HG02884 (cell line): ENCODE measurements around the gene SACM1L.
"Not testable (repeated sequence)": the region's sequence is repeated elsewhere in the genome, so short reads cannot be mapped to it uniquely, and the experiment has no call there.

Experiments
- ATAC-seq: cut with Tn5 transposase; IDR thresholded peaks from one replicate; pipeline ENCODE4 v1.9.1; 2021; ENCODE audit warnings: mild to moderate bottlenecking, moderate library complexity; ENCODE audit not compliant: unreplicated experiment

The SACM1L gene

DNA sequence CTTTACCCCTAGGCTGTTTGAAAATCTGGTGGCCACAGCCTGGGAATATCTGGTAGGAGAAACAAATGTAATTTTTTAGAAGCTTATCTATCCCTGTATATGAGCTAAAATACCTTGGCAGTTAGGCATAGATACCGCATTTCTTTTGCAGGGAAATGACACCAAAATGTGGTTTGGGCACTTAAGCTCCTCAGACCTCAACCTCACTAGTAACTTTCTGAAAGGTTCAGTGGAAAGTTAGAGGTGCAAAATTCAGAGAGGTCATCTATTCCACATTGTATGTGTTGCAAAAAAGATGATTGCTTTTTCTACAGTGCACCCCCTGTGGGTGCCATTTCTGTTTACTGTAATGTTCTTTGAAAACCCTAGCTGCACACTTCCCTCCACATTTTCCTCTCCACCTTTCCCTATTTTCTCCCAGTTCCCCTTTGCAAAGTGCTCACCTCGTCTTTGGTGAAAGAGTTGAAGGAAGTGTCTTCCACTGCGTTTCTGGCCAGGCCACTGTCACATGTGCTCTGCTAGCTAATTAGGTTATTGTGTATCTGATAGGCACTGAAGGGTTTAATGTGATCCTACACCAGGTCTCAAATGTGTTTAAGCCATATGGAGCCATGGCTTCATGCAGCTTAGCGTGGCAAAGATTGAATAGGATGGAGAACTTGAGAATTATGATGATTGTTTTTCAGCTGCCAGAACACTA is 1.3 kb downstream of the SACM1L start:
- ATAC-seq: no peak

DNA sequence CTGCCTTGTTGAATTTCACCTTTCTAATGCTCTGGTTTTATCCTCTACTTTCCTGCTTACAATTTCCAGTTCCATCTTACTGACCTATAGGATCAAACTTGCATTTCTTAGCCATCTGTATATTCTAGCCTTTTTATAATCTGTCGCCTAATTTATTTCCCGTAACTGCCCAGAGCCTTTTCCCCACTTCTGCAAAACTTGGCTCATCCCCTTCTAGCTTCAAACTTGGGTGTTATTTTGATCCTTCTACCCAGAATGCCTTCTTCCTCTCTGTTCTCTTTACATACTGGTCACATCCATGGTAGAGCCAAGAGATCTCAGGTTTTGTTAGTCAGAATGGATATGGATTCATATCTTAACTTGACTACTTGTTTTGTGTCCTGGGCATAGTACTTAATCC is 2.6 kb downstream of the SACM1L start:
- no peak for ATAC-seq

DNA sequence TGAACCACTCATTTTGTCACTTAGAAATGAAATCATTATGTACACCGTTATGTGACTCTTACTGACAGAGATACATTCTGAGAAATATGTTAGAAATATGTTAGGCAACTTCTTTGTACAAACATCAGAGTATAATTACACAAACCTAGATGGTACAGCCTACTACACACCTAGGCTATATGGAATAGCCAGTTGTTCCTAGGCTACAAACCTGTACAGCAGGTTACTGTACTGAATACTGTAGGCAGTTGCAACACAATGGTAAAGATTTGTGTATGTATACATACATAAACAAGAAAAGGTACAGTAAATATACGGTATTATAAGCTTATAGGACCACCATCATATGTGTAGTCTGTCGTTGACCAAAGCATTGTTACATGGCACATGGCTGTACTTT is 3.7 kb downstream of the SACM1L start:
- ATAC-seq: no peak

DNA sequence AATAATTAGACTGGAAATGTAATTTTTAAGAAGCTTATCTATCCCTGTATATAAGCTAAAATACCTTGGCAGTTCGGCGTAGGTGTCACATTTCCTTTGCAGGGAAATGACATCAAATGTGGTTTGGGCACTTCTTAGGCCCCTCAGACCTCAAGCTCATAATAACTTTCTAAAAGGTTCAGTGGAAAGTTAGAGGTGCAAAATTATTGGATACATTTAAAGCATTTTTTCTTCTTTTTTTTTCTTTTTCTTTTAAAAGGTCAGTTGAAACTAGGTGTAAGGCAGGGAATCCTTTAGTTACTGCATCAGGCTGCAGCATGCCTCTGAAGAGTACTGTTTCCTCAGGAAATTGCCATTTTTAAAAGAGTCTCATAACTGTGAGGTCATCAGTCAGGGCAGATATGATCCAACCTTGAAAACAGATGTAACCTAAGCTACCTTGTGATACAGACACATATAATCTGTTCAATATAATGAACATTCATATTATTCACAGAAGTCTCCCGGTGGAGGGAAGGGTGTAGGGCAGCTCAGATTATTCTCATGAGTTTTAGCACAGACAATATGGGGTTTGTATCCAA is 4.8 kb downstream of the SACM1L start:
- no peak for ATAC-seq

DNA sequence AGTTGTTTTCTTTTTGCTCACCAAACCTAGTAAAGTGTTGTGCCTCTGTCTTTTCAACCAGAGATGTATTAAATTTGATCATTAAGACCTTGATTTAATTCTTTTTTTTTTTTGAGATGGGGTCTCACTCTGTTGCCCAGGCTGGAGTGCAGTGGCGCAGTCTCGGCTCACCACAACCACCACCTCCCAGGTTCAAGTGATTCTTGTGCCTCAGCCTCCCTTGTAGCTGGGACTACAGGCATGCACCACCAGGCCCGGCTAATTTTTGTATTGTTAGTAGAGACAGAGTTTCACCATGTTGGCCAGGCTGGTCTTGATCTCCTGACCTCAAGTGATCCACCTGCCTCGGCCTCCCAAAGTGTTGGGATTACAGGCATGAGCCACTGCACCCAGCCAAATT is 6.0 kb downstream of the SACM1L start:
- ATAC-seq: not testable (repeated sequence)

DNA sequence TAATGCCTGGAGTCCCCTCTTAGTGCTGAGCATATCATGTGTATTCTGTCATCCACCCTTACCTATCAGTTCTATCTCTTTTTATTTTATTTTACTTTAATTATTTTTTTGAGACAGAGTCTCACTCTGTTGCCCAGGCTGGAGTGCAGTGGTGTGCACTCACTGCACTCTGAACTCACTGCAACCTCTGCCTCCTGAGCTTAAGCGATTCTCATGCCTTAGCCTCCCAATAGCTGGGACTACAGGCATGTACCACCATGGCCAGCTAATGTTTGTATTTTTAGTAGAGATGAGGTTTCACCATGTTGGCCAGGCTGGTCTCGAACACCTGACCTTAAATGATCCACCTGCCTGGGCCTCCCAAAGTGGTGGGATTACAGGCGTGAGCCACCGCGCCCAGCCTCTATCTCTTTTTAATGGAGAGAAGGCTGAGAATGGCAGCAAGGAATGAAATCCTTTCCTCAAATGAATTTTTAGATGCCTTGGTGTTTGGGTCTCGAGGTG is 11.4 kb downstream of the SACM1L start:
- no peak for ATAC-seq

DNA sequence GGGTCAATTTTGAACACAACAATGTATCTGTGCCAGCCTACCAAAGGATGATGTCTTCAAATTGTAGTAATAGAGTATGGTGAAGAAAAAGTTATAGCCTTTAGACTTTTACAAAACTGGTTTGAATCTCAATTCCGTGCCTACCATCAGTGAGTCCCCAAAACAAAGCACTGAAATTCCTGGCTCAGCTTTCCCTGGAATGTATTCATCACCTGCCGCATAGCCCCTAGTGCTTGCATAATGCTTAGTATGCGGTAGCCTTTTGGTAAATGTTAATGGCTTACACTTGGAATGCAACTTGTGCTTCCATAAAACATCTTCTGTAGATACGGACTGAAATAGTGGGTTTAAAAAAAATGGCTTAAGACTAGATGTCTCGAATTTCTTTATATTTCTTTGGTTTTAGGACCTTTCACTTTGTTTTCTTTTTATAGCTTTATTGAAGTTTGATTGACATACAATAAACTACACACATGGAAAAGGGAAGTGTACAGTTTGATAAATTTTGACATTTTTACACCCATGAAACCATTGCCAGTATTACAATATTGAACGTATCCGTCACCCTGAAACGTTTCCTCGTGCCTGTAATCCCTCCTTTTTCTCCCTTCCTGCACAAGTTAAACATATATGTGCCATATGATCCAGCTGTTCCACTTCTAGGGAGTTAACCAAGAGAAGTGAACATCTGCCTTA is 12.1 kb downstream of the SACM1L start:
- no peak for ATAC-seq

DNA sequence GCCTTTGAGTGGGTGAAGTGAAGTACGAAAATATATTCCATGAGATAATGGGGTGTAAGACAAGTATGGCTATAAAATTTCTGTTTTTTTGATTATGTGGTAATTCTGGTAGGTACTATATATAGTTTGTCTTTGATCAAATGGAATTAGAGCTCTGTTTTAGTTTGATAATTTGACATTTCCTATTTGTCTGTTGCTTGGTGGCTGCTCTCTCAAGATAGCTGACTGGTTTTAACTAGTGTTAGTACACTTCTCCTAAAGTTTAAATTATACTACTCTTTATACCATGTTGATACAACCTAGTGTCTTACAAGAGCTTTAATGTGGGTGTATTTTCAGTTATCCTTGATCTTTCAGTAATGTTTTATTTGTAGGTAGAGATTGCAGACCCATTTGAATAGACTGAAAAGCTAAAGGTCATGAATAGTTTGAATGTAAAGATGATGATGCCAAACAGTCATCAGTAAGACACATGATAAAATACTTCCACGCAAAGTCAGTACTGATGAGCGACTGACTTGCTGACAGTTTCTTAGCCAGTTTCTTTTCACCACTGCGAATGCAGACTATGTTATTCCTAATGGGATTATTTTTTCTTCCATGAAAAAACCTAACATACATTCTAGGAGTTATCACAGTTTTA is 15.2 kb downstream of the SACM1L start:
- ATAC-seq: no peak

DNA sequence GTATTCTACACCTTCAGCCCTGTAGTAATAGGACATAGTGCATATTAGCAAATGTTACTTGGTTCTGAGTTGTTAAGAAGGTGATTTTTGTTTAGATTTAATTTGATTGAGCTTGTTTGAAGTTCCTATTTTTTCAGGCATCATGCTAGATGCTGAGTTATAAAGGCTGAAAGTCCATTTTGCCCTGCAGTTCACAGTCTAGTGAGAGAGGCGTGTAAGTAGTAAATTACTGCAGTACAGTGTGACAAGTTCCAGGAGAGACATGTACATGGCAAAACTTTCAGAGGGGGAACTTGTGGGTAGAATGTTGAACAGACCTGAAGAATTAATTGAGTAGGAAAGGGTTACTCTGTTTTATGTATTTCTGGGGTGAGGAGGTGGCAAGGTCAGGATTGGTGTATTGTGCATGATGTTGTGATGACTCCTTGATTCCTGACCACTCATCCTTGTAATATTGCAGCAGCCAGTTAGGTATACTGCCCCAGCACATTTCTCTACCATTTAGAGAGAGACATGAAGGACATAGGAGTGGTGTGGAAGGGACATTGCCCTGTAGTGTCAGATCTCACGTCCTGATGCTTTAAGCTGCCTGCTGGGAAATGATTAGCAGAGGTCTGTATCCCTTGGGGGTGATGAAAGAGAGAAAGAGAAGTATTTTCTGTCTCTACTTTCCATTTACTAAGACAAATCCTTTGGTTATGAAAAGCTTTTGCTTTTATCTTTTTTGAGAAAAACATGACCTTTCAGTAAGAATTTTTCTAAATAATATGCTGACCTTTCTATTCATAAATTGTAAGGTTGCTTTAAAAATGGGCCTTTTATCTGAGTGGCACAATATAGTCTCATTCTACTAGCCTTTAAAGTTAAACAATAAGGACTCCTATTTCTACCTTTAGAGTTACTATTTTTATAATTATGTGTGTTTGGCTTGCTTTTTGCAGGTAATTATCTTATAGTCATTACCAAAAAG is 16.9 kb downstream of the SACM1L start:
- no peak for ATAC-seq

DNA sequence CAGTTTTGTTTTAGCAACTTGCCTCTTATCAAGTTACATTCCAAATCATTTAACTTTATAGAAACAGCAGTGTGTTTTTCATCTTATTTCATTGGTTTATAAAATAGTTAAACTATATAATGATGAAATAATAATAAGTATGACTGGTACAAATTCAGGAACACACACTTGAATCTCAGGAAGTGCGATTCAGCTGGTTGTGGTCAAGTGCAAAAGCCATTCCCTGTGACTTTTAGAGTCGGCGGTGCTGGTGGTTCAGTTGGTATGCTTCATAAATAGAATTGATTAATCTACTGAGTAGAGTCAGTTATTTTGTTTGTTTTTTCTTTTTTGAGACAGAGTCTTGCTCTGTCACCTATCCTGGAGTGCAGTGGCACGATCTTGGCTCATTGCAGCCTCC is 22.7 kb downstream of the SACM1L start:
- no peak for ATAC-seq

DNA sequence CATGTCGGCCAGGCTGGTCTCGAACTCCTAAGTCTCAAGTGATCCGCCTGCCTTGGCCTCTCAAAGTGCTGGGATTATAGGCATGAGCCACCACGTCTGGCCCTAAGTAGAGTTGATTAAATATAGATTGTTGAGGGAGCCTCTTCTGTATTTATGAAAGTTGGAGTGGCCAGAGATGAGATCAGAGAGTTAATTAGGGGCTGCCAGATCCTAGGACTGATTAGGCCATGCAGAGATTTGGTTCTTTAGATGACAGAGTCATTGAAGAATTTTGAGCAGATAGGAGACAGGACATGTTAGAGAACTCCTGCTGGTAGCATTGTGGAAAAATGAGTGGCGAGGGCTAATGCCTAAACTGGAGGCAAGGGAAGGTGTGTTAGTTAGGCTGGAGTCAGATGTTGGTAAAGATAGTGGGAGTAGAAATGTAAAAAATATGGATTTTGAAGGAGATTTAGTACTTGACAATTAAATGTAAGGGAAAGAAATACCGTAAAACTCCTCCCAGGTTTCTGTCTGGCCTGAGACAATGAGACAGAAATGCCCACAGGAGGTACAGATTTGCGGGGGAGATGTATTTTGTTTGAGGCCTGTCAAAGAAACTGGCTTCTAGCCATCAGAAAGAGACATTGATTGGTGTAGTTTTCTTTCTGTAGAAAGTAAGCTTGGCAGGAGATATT is 23.4 kb downstream of the SACM1L start:
- ATAC-seq: no peak

DNA sequence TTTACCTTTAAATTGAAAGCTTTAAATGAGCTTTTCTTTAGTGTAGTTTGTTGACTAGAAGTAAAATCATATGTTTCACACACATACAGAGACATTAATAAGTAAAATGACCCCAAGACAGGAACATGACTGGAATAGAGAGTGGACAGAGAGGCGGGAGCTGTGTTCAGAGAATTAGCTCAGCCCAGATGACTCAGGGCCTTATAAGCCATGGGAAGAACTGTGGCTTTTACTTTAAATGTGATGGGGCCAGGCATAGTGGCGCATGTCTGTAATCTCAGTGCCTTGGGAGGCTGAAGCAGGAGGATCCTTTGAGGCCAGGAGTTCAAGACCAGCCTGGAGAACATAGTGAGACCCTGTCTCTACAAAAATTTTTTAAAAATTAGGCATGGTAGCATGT is 26.7 kb downstream of the SACM1L start:
- ATAC-seq: no peak

DNA sequence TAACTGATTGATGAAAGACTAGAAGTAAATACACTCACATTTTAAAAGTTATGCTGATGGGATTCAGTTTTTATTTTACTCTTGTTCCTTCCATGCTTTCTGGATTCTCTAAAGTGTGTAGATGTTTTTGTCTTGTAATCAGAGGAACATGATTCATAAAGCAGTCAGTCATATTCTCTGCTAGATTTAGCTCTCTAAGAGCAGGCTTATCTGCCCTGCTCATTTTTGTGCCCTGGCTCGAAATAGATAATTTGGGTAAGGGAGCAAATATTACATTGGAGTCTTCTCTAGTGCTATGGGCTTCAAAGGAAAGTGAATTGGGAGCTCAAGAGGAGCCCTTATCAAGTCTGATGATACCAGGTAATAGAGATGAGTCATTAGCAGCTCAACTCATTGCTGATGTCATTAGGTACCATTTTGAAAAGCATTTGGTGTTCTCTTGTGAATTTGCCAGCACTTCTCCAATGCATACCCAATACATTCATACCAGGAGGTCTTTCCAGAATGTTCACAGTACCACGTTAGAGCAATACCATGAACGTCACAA is 27.7 kb downstream of the SACM1L start:
- no peak for ATAC-seq

DNA sequence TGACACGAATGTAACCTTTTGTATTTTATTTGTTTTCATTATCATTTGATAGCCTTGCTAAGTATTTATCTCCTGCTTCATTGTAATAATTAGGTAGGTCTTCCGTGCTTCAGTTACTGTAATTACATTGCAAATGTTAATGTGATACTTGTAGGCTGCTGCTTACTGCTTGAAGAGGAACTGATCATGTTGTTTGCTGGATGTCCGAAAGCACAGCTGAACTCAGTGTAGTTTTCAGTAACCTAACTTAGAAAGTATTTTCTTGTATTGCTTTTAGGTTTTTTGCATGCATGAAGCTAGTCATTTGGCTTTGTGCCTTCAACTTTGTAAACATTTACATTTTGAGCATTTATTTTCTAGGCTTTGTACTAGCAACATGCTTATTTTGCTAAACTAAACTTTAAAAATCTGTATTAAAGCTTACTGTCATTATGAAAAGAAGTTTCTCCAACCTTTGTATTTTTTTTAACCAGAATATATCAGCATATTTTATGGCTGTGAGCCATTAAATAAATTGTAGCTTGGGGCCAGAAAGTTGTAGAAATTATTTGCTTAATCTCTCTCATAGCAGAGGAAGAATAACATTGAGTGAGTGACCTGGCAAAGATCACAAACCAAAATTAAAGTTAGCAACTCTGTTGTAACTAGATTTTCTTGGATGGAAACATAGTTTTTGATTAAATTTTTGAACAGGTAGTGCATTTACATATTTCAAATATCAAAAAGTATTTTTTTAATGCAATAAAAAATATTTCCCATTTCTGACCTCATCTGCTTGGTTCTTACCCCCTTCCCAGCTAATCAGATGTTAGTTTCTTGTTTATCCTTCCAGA is 30.7 kb downstream of the SACM1L start:
- ATAC-seq: no peak

DNA sequence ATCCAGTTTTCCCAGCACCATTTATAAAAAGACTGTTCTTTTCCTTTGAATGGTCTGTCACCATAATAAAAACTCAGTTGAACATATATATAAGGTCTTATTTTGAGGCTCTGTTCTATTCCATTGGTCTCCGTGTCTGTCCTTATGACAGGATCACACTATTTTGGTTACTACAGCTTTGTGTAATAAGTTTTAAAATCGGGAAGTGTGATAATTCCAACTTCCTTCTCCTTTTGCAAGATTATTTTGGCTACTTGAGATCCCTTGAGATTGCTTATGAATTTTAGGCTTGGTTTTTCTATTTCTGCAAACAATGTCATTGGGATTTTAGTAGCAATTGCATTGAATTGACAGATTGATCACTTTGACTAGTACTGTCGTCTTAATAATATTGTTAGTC is 35.7 kb downstream of the SACM1L start:
- no peak for ATAC-seq

DNA sequence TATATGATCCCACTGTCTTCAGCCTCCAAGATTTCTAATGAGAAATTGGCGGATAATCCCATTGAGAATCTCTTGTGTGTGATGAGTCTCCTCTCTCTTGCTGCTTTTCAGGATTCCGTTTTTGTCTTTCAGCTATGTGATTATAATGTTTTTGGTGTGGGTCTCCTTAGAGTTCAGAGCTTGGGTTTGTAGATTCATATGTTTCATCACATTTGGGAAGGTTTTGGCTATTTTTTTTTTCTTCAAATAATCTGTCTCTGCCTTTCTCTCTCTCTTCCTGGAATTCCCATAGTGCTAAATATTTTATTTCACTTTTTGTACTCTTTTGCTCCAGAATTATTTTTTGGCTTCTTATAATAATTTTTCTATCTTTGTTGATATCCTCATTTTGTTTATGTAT is 40.4 kb downstream of the SACM1L start:
- ATAC-seq: no peak

DNA sequence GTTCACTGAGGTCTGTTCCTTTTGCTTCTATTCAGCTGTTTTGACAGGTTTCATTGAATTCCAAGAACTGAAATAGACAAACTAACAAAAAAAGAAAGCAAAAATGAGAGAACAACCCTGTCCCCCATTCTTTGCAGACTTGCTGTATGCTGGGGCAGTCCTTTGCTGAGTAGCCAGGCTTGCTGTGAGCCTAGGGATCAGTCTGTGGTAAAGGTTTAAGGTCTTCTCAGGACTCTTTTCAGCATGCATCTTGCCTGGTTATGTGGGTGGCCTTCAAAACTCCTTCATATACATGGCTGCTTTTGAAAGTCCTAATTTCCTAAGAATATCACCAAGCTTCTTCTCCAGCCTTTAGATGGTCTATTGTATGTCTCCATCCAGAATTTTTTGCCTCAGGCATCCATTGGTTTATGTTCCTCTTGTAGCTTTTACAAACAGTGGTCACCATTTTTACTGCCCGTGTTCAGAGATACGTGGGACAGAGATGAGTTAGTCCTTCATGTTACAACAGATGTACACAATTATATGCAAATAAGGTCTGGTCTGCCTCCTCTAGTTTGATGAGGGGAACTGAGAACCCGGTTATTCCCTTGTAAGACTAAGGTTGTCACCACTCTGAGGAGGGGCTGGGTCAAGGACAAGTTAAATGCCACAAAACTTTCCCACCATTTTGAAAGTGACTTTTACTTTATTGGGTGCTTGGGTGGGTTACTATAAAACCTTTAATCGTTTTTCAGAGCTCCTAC is 41.4 kb downstream of the SACM1L start:
- no peak for ATAC-seq

DNA sequence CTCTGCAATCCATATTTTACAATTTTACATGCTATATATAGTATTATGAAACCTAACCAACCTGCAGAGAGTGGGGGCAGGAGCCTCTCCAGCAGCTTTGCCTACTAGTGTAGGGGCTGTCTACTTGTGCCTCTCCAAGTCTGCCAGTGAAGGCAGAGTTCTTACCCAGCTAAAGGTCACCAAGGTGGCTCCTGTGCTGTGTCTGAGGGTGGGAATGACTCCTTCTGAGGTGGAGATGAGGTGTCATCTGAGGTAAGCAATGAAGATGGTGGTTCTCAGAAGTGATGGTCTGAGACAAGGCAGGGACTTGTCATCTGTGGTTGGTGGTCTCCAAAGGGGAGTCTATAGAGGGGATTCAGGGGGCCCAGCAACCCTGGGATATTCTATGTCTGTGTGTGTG is 47.5 kb downstream of the SACM1L start:
- ATAC-seq: no peak
